Dedifferentiated amniotic fluid mesenchymal stem cell (primary cell): ENCODE measurements around the gene TBCB.
"Not testable (repeated sequence)": the region's sequence is repeated elsewhere in the genome, so short reads cannot be mapped to it uniquely, and the experiment has no call there.

Experiments
- DNase-seq: peaks from one replicate; pipeline ENCODE4 v3.0.0-alpha.2; 2016; ENCODE audit errors: extremely low spot score

TBCB gene

GRCh38 chr19:36172852-36173251 lies 57.6 kb downstream of the TBCB start:
- no peak for DNase-seq

GRCh38 chr19:36173846-36174245 lies 58.6 kb downstream of the TBCB start:
- DNase-seq, result not testable (repeated sequence)
